Left colon (tissue), 2 donors: ENCODE data around the gene LIN28A. TPM values are rescaled to one million over a fixed set of nuclear protein-coding genes. Genes with fewer than 3 reads are reported as not detected.
"Not testable (repeated sequence)": the region's sequence is repeated elsewhere in the genome, so short reads cannot be mapped to it uniquely, and the experiment has no call there.

ENCODE experiments used
- ATAC-seq: fragments of 200-7000 bp; cut with Tn5 transposase; one replicate; pipeline ENCODE4 v1.9.1; 2020; ENCODE audit warnings: mild to moderate bottlenecking, moderate library complexity
- DNase-seq, 2 donors: peaks; one replicate each; pipeline ENCODE4 v3.0.0-alpha.2; 2020
- intact Hi-C, 2 donors: fragments of 100-400 bp; cut with DNase I in 1 of 2; cut with micrococcal nuclease in 1 of 2; formaldehyde crosslinking; loops; one replicate each; pipeline versions ENCODE4 v1.11.2 to v1.14.0; 2022; cut with DNase I, micrococcal nuclease
- total RNA-seq, 2 donors: library from RNA; stranded (reverse); fragmentation: NEBNext Ultra II Directional; extraction: Animal tissue kit (Norgen Biotek cat#: 25700); gene quantifications; one replicate each; pipeline ENCODE4 v1.2.1, GENCODE V29; 2021
- donor health status: DM: no; HTN: no; CAD: no.
- donor health status: DM: yes; HTN: yes; CAD: no.

LIN28A gene
- total RNA-seq, 2 donors from 2014 or later: not detected

DNA sequence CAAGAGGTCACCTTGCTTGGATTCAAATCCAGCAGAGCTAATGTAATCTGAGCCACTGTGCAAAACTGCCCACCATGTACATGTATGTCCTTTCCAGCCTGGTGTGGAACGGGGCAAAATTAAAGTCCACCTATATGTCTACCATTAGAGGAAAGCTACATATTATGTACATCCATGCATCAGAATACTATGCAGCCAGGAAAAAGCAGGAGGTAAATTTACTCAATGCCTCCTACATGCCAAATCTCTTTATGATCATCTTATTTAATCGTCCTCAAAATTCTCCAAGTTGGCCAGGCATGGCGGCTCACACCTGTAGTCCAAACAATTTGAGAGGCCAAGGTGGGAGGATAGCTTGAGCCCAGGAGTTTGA, 31.8 kb upstream of the LIN28A start:
- DNase-seq: no peak
- ATAC-seq: no peak
- intact Hi-C loops: no loop called here

GRCh38 chr1:26384076-26384475, 26.5 kb upstream of the LIN28A start:
- ATAC-seq: no peak
- DNase-seq: no peak
- intact Hi-C loops: no loop called here

DNA sequence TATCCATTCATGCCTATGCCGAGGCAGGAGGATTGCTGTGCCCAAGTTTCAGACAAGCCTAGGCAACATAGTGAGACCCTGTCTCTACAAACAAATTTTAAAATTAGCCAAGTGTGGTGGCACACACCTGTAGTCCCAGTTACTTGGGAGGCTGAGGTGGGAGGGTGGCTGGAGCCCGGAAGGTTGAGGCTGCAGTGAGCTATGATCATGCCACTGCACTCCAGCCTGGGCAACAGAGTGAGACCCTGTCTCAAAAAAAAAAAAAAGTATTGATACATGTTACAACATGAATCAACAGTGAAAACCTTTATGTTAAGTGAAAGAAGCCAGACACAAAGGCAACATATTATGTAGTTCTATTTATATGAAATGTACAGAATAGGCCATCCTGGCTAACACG, 25.6 kb upstream of the LIN28A start:
- not testable (repeated sequence) for ATAC-seq, DNase-seq
- intact Hi-C loops: loop anchor here in 1 of 2 donors (5.0 kb wide), 1 partner anchor 323 kb away; no protein-coding TSS in a partner anchor

DNA sequence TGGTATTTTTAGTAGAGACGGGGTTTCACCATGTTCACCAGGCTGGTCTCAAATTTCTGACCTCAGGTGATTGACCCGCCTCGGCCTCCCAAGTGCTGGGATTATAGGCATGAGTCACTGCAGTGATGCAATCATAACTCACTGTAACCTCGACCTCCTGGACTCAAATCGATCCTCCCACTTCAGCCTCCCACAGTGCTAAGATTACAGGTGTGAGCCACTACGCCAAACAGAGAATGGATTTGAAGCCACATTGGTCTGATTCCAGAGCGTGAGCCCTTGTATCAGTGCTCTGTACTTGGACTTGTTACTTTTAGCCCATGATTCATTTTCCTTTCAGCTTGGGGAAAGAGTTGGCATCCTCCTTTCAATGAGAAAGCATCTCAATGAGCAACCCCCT, 23.2 kb upstream of the LIN28A start:
- intact Hi-C loops: loop anchor here in 1 of 2 donors (5.0 kb wide), 1 partner anchor 325 kb away; no protein-coding TSS in a partner anchor
- DNase-seq (no peak), ATAC-seq (peak; percentile 84)

GRCh38 chr1:26388791-26389445, 21.7 kb upstream of the LIN28A start:
- no peak for DNase-seq
- ATAC-seq: no peak
- intact Hi-C loops: loop anchor here in 1 of 2 donors (5.0 kb wide), 1 partner anchor 327 kb away; no protein-coding TSS in a partner anchor

- intact Hi-C loops: loop anchor here in 1 of 2 donors (5.0 kb wide), 1 partner anchor 327 kb away; no protein-coding TSS in a partner anchor
- ATAC-seq (no peak), DNase-seq (no peak)
Observed at GRCh38 chr1:26389604-26390247, 20.9 kb upstream of the LIN28A start.

DNA sequence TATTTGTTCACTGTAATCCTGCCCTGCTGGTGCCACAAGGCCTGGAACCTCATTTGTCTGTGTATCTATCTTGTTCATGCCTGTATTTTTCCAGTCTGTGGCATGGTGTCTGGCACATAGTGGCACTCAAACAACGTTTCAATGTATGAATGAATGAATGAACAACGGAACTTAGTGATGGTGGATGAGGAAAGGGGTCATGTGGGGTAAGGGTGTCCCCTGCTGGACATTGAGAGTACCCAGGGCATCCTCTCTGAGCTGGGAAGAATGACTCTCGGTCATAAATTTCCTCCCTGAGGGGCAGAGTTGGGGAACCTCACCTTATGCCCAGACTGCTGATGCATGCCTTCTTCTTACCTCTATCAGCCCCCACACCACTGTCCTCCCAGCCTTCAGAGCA, 19.2 kb upstream of the LIN28A start:
- DNase-seq: no peak
- ATAC-seq: peak; percentile 44
- intact Hi-C loops: no loop called here

- DNase-seq (no peak), ATAC-seq (no peak)
- intact Hi-C loops: no loop called here
Observed at GRCh38 chr1:26395754-26396153, 14.9 kb upstream of the LIN28A start.

GRCh38 chr1:26399034-26399433, 11.6 kb upstream of the LIN28A start:
- ATAC-seq (no peak), DNase-seq (no peak)
- intact Hi-C loops: no loop called here

- ATAC-seq (no peak), DNase-seq (no peak)
- intact Hi-C loops: no loop called here
Observed at GRCh38 chr1:26401891-26402290, 8.7 kb upstream of the LIN28A start.

DNA sequence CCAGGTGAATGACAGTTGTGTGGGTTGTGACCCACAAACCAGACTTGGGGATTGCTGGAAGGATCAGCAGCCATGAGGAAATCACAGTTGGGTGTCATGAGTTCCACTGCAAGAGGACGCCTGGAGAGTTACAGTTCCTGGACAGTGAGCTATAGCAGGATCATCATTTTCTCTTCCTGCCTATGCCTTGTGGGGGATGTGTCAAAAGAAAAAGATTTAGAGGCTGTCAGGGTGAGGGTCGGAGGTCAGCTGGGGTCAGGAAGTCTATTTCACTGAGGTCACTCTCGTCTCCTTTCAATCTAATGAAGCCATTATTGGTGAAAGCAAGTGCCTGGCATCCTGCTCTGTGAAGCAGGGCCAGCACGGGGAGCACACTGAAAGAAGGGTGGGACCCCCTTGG, 7.0 kb upstream of the LIN28A start:
- ATAC-seq: no peak
- intact Hi-C loops: no loop called here

DNA sequence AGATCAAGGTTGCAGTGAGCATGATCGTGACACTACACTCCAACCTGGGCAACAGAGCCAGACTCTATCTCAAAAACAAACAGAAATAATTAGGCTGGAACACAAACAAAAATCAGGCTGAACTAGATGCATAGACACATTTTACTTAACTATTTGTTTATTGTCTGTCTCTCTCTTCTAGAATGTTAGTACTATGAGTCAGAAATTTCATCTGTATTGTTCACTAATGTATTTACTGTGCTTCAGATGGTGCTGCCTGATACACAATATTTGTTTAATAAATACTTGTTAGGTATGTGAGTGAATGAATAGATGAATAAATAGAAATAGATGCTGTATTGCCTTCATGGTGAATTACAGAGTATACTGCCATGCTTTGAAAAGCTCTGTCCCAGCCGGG, 6.0 kb upstream of the LIN28A start:
- intact Hi-C loops: no loop called here
- no peak for ATAC-seq
- DNase-seq: no peak

More for the DNA sequence above, 7.0 kb upstream of the LIN28A start:
- DNase-seq: no peak

DNA sequence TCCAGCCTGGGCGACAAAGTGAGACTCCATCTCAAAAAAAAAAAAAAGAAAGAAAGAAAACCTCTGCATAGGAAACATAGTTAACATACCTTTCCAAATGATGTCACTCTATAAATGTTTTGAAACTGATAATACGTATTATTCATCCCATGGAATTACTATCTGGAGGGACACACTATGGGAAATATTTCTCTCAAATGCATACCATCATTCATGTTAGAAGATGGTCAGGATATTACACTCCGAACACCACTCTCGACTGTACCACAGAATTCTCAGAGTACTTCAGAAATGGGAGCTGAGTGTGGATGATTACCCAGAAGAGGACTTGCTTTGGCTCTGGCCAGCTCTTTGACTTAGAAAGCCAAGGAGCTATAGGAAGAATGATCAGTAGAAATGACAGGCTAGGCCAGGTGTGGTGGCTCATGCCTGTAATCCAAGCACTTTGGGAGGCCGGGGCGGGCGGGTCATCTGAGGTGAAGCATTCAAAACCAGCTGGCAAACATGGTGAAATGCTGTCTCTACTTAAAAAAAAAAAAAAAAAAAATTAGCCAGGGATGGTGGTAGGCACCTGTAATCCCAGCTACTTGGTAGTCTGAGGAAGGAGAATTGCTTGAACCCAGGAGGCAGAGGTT, 5.2 kb upstream of the LIN28A start:
- intact Hi-C loops: no loop called here
- DNase-seq: no peak
- ATAC-seq: no peak

DNA sequence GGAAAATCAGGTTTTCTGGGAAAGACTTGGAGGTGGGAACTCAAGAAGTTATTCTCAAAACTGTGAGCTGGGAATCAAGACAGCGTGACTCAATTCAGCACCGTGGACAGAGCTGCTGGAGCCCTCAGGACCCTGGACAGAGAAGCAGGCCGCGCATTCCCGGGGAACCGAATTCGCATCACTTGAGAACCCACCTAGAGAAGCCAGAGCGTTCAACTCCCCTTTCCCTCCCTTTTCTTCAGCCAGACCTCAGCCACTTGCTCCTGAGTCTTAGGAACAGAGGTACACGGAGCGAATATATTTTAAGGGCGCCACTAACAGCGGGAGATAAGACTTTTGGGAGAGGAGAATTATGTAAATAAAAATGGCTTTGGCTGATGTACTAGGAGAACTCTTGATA, 2.0 kb upstream of the LIN28A start:
- intact Hi-C loops: no loop called here
- ATAC-seq (peak; percentile 81), DNase-seq (peak; percentile 30 to 74)

DNA sequence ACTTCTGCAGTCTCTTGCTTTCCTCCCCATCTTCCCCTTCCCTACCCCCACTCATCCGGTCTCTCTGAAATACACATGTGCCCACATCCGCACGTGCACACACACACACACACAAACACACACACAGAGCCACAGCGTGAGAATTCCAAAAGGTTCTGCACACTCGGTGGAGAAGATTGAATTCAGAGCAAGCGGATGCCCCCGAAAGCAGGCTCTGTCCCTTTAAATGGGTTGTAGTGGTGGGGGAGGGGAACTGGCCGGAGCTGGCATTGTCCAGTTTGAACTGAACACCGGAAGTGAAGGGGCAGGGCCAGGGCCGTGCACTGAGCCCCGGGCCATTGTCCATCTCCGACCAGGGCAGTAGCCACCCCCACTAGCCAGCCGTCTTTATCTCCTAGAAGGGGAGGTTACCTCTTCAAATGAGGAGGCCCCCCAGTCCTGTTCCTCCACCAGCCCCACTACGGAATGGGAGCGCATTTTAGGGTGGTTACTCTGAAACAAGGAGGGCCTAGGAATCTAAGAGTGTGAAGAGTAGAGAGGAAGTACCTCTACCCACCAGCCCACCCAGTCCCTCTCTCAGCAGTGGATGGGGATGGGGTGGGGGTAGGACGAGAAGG, 1.3 kb upstream of the LIN28A start:
- ATAC-seq: no peak
- intact Hi-C loops: no loop called here
- no peak for DNase-seq

DNA sequence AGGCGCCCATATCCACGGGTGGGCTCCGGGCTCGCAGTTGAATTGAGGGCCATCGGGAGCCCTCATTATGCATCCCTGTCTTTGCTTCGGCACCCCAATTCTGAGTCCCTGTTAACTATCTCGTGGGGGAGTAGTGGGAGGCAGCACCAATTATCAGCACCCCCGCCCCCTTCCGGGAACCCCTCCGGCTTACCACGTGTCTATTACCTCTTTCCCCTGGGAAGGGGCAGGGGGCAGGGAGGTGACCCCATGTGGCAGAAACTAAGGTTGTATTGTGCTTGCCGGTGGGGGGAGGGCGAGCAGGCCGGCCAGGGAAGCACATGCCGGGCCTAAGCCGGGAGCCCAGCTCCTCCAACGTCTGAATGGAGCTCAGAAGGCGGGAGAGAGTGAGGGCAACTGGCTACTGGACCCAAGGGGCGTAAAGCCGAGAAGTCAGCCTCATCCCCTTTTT, 1.0 kb downstream of the LIN28A start:
- intact Hi-C loops: no loop called here
- no peak for ATAC-seq
- DNase-seq: no peak

- DNase-seq (no peak), ATAC-seq (no peak)
- intact Hi-C loops: no loop called here
Observed at GRCh38 chr1:26412180-26412840, 1.7 kb downstream of the LIN28A start.

DNA sequence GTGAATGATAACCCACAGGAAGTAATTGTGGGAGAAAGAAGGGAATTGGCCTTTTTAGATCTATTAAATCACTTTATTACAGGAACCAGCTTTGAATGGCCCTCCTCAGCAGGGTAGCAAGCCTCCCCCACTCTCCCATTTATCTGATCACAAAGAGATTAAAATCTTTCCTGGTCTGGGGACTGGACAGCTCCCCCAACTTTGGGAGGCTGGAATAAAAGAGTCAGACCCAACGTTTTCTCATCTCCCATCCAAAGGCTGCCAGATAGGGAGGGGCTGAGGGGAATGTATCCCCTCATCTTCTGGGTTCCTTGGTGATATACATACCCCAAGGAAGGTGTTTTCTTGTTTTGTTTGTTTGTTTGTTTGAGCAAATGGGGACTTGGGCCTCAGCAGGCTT, 2.4 kb downstream of the LIN28A start:
- intact Hi-C loops: no loop called here
- no peak for ATAC-seq
- DNase-seq: no peak

- ATAC-seq (peak; percentile 91), DNase-seq (peak; percentile 53 to 90)
- intact Hi-C loops: no loop called here
Observed at GRCh38 chr1:26417111-26417759, 6.6 kb downstream of the LIN28A start.
